ENCODE measurements around the gene SF1. TPM values are rescaled to one million over a fixed set of nuclear protein-coding genes. Genes with fewer than 3 reads are reported as not detected.
A peak's percentile ranks its signal among the peaks of the same experiment; 100 is the strongest.

Gene SF1
- total RNA-seq, 2 donors from 2014 or later, result 316 to 397 TPM

DNA sequence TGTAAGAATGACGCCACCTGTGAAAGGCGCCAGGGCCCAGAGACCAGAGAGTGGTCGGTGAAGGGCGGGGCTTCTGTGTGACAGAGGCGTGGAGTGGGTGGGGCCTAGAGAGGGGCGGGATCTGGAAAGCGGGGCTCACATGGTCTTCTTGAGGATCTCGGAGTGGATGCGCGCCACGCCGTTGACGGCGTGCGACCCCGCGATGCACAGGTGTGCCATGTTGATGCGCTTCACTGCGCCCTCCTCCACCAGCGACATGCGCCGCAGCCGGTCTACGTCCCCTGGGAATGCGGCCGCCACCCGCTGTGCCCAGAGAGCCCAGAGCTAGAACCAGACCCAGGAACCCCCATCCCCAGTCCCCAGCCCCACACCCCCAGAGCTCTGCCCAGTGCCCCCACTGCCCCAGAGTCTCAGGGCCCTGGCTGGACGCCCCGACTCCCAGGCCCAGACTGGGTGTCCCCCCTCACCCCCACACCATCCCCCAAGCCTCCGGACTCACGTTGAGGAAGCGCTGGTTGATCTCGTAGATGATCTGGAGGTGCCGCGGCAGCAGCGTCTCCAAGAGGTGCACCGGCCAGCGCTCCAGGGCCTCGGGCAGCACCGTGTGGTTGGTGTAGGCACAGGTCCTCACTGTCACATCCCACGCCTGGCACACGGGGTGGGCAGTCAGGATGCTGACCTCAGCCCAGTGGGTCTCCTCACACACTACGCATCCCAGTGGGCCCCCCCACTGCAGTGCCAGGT lies 24.8 kb downstream of the SF1 start:
- H3K27me3 Mint-ChIP-seq, result no peaks in the 10 kb centered on the region
- no peak for ATAC-seq (replicated peaks)
- no peaks in the 10 kb centered on the region for H3K36me3 Mint-ChIP-seq (ENCODE audit: low read depth)
- H3K9me3 Mint-ChIP-seq, result no peaks in the 10 kb centered on the region
- peaks cover 4% of the 10 kb centered on the region for H3K4me1 Mint-ChIP-seq
- no peak overlapping the region for H3K4me3 Mint-ChIP-seq
- H3K27ac Mint-ChIP-seq, result no peak overlapping the region

GRCh38 chr11:64753019-64753379 lies 25.3 kb downstream of the SF1 start:
- Mint-ChIP-seq H3K4me1 (peaks cover 4% of the 10 kb centered on the region), H3K36me3 (ENCODE audit: low read depth) (no peaks in the 10 kb centered on the region), H3K9me3 (no peaks in the 10 kb centered on the region), H3K27me3 (no peaks in the 10 kb centered on the region), H3K4me3 (no peak overlapping the region), H3K27ac (no peak overlapping the region)
- ATAC-seq (replicated peaks), result no peak

DNA sequence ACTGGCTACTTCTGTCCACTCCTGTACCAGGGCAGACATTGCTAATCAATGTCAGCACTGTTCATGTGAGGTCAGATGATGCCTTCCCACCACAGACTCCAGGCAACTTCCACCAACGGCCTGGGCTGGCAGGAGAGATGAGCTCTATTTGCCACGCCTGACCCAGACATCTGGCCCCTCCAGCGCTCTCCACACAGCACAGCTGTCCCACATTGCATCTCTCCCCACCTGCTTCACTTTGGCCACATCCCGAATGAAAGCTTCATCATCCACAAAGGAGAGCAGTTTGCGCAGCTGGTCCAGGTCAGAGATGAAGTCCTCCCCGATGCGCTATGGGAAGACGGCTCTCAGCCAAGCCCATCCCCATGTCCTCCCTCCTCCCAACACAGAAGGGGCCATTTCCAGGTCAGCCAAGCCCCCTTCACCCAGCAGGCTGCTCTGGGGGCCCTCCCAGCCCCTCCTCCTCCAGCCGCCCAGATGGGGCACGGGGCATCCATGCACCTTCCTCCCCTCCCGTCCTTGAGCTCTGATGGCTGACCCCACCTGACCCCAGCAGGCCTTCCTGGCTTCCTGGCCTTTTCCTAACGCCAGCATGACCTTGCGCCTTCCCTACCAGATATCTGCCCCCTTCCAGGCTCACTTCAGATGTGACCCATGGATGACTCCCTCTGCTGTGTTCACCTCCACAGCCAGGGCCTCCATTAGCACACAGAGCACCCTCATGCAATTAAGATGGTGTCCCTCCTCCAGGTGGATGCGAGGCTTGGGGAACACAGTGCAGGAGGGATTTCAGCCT lies 26.0 kb downstream of the SF1 start:
- H3K4me1 Mint-ChIP-seq, result peaks cover 4% of the 10 kb centered on the region
- H3K36me3 Mint-ChIP-seq (ENCODE audit: low read depth), result no peaks in the 10 kb centered on the region
- H3K9me3 Mint-ChIP-seq, result no peaks in the 10 kb centered on the region
- H3K4me3 Mint-ChIP-seq, result no peak overlapping the region
- no peak for ATAC-seq (replicated peaks)
- H3K27me3 Mint-ChIP-seq, result no peaks in the 10 kb centered on the region
- no peak overlapping the region for H3K27ac Mint-ChIP-seq

- no peaks in the 10 kb centered on the region for H3K36me3 Mint-ChIP-seq (ENCODE audit: low read depth)
Observed at GRCh38 chr11:64751580-64751979, 26.8 kb downstream of the SF1 start.

DNA sequence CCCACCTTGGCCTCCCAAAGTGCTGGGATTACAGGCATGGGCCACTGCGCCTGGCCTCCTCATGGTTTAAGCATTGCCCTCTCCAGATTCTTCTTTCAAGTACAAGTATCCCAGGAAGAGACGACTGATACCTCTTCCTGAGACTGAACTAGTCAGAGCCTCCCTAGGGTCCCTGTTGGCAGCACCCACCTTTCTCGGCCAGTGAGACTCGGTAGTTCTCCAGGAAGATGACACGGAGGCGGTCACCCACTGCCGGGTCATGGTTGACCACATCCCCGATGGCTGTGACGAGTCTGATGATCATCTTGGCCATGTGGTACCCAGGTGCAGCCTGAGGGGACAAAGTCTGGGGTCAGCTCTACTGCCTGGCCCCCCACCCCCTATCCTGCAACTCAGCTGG lies 27.2 kb downstream of the SF1 start:
- no peak for ATAC-seq (replicated peaks)
- Mint-ChIP-seq H3K36me3 (ENCODE audit: low read depth) (no peaks in the 10 kb centered on the region), H3K4me3 (no peak overlapping the region), H3K27me3 (no peaks in the 10 kb centered on the region), H3K9me3 (no peaks in the 10 kb centered on the region), H3K27ac (no peak overlapping the region), H3K4me1 (peaks cover 4% of the 10 kb centered on the region)

More at GRCh38 chr11:64751580-64751979, 26.8 kb downstream of the SF1 start:
- Mint-ChIP-seq H3K27ac (no peak overlapping the region), H3K4me3 (no peak overlapping the region), H3K4me1 (peaks cover 4% of the 10 kb centered on the region), H3K9me3 (no peaks in the 10 kb centered on the region), H3K27me3 (no peaks in the 10 kb centered on the region)
- ATAC-seq (replicated peaks), result no peak

DNA sequence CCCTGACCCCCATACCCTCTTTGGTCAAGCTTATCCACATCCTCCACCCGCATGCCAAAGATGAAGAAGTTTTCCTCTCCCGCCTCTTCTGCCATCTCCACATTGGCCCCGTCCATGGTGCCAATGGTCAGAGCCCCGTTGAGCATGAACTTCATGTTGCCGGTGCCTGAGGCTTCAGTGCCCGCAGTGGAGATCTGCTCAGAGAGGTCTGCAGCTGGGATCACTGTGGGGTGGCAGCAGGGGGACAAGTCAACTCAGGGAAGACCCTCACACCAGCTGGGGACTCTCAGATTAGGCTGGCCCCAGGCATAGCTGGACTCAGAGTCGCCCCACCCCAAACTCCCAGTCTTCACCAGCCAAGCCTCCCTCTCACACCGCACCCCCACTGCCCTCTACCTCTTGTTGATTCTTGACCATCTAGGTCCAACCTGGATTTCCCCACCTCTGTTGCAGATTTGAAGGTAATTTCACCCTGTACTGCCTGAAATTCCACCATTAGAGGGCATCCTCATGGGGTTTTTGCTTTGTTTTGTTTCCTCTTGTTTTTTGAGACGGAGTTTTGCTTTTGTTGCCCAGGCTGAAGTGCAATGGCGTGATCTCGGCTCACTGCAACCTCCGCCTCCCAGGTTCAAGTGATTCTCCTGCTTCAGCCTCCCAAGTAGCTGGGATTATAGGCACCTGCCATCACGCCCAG lies 27.8 kb downstream of the SF1 start:
- H3K27ac Mint-ChIP-seq, result no peak overlapping the region
- ATAC-seq (replicated peaks), result no peak
- no peaks in the 10 kb centered on the region for H3K27me3 Mint-ChIP-seq
- H3K4me3 Mint-ChIP-seq, result no peak overlapping the region
- H3K4me1 Mint-ChIP-seq, result peaks cover 4% of the 10 kb centered on the region
- H3K36me3 Mint-ChIP-seq (ENCODE audit: low read depth), result no peaks in the 10 kb centered on the region
- no peaks in the 10 kb centered on the region for H3K9me3 Mint-ChIP-seq

- Mint-ChIP-seq H3K27ac (no peak overlapping the region), H3K4me3 (no peak overlapping the region), H3K9me3 (no peaks in the 10 kb centered on the region), H3K36me3 (ENCODE audit: low read depth) (no peaks in the 10 kb centered on the region), H3K4me1 (peaks cover 13% of the 10 kb centered on the region), H3K27me3 (no peaks in the 10 kb centered on the region)
- no peak for ATAC-seq (replicated peaks)
Observed at GRCh38 chr11:64747961-64748665, 30.2 kb downstream of the SF1 start.

DNA sequence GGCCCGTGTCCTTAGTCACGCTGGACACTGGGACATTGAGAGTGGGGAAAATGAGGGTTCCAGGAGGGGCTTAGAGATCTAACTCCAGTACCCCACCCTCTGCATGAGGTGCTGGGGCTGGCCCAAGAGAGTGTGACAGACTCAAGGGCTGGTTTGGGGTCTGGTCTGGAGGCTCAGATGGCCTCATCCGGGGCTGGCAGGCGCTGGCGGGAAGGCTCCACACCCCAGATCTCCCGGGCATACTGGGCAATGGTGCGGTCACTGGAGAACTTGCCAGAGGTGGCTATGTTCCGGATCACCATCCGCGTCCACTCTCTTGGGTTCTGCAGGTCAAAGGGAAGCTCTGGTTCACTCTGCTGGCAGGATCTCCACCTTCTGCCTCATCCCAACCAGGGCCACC lies 31.9 kb downstream of the SF1 start:
- H3K4me1 Mint-ChIP-seq, result peaks cover 13% of the 10 kb centered on the region
- no peaks in the 10 kb centered on the region for H3K27me3 Mint-ChIP-seq
- no peaks in the 10 kb centered on the region for H3K9me3 Mint-ChIP-seq
- no peak overlapping the region for H3K27ac Mint-ChIP-seq
- no peaks in the 10 kb centered on the region for H3K36me3 Mint-ChIP-seq (ENCODE audit: low read depth)
- H3K4me3 Mint-ChIP-seq, result no peak overlapping the region
- no peak for ATAC-seq (replicated peaks)

DNA sequence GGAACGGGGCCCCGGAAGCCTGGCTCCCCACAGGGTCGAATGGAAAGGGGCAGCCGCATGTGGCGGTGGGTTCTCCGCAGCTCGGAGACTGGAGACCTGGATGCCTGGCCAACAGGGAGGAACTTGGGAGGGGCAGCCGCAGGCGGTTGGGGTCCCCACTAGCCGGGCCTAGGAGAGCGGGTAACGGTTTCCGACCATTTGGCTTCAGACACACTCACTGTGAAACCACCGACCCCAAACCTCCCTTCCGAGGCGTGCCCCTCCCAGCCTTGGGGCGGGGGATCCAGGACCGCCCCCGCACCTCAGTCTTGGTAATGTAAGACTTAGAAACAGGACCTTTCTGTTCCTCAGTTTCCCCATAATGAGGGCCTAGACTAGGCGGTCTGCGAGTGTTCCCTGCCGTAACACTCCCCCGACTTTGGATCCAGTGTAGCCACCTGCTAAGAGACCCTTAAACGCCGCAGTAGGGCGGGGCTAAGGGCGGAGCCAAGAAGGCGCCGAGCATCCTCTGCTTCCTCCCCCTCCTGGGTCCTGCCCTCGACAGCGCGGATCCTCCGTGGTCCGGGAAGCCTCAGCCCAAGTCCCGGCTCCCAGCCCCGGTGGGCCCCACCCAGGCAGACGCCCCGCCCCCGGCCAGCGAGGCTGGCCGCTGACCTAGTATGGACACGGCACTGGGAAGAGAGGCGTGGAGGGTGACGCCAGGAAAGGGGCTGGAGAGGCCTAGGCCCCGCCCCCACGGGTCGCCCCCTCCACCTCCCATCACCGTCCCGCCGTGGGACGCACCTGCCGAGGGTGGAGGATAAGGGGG lies 32.6 kb downstream of the SF1 start:
- Mint-ChIP-seq H3K4me3 (peak overlapping the region; percentile 83), H3K4me1 (peaks cover 10% of the 10 kb centered on the region), H3K27me3 (no peaks in the 10 kb centered on the region), H3K36me3 (ENCODE audit: low read depth) (no peaks in the 10 kb centered on the region), H3K9me3 (no peaks in the 10 kb centered on the region), H3K27ac (peak overlapping the region; percentile 82)
- ATAC-seq (replicated peaks), result peak; percentile 22

DNA sequence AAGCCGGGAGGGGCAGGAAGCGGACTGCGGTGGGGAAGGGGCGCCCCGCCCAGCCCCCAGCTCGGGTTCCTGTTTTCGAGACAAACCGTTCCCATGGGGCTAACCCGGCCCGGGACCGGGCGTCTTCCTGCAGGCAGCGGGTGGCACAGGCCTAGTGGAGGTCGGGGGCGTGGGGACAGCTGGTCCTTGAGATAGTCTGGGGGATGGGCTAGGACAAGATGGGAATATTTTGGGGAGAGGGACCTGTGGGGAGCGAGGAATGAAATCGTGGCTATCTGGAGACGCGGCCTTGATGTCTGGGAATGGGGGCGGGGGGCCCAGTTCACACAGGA lies 33.2 kb downstream of the SF1 start:
- Mint-ChIP-seq H3K4me1 (peaks cover 14% of the 10 kb centered on the region), H3K27me3 (no peaks in the 10 kb centered on the region), H3K4me3 (peak overlapping the region; percentile 83), H3K27ac (peak overlapping the region; percentile 82), H3K9me3 (no peaks in the 10 kb centered on the region), H3K36me3 (ENCODE audit: low read depth) (no peaks in the 10 kb centered on the region)
- peak; percentile 15 for ATAC-seq (replicated peaks)

GRCh38 chr11:64744544-64745188 lies 33.7 kb downstream of the SF1 start:
- Mint-ChIP-seq H3K9me3 (no peaks in the 10 kb centered on the region), H3K36me3 (ENCODE audit: low read depth) (no peaks in the 10 kb centered on the region), H3K4me3 (peak overlapping the region; percentile 94), H3K27me3 (no peaks in the 10 kb centered on the region), H3K4me1 (peaks cover 14% of the 10 kb centered on the region), H3K27ac (peak overlapping the region; percentile 82)
- no peak for ATAC-seq (replicated peaks)

DNA sequence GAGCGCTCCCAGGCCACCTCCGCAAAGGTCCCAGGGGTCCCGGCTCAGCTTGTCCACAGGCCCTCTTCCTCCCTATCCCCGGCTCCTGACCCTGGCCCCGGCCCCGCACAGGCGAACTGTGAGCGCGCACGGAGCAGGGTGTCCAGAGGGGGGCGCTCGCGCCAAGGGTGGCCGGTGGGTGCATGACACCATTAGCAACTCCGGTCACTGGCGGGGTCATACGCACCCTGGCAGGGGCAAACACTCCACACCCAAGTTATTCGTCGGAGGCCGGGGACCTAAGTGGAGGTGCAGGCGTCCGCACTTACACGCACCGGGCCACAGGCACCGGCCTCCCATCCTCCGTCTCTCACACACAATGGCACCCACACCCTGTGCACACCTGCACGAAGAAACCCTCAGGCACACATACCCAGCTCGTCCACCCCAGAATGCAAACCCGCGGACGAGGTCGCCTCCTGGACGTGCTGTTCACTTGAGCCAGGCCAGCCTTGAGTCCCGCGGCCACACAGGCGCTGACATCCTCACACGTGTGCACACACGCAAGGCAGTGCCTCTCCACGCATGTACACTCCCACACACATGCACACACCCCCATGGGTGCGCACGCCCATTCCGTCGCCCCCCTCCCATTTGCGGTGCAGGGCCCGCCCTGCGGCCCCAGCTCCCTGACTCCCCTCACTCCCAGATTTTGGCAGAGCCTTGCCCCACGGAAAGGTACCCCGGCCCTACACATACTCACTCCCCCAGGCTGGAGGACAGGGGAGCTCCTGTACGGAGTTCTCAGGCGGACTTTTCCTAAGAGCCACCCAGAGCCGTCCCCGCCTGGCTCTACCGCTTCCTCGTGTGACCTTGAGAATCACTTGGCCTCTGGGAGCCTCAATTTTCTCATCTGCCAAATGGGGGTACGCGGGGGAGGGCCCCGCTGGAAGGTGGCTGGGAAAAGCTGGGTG lies 34.5 kb downstream of the SF1 start, which contains the start of gene RASGRP2:
TSS of gene RASGRP2 (minus strand) at position 552 of the 953 bp plus-strand sequence. CDS start 1,276 bp downstream, outside the sequence.
- ATAC-seq (replicated peaks), result peak; percentile 51
- peak within 1 kb of the TSS; percentile 82 for H3K27ac Mint-ChIP-seq
- peak within 1 kb of the TSS; percentile 94 for H3K4me3 Mint-ChIP-seq
- H3K36me3 Mint-ChIP-seq (ENCODE audit: low read depth), result no peaks in the 10 kb centered on the region
- no peaks in the 10 kb centered on the region for H3K9me3 Mint-ChIP-seq
- H3K27me3 Mint-ChIP-seq, result no peaks in the 10 kb centered on the region
- peaks cover 14% of the 10 kb centered on the region for H3K4me1 Mint-ChIP-seq

Data from activated T-helper 17 cell treated with anti-CD3 and anti-CD28 coated beads, Interleukin-2, amount 50 U/mL, for 72 hours (primary cell).